Activated CD4-positive, CD25-positive, alpha-beta regulatory T cell treated with anti-CD3 and anti-CD28 coated beads, Interleukin-2, amount 50 U/mL, for 16 hours (primary cell): ENCODE measurements around the gene EYA4.

Source experiments
- DNase-seq: peaks from one replicate; pipeline ENCODE4 v3.0.0-alpha.2; 2020; ENCODE audit warnings: low read depth, low spot score

The EYA4 gene

GRCh38 chr6:133241086-133241900, at the start of gene EYA4:
EYA4 (plus strand) TSS chr6:133241357; CDS start chr6:133274781, 33,424 bp downstream.
- DNase-seq = no peak

GRCh38 chr6:133193396-133193795, 47.8 kb upstream of the EYA4 start:
- no peak for DNase-seq

- DNase-seq = no peak
These were observed 42.4 kb upstream of the EYA4 start for GRCh38 chr6:133198725-133199124.

- DNase-seq = no peak
These were observed 39.9 kb upstream of the EYA4 start for GRCh38 chr6:133201231-133201630.

- DNase-seq = no peak
These were observed 38.4 kb upstream of the EYA4 start for GRCh38 chr6:133202610-133203343.

GRCh38 chr6:133203344-133203697, 37.8 kb upstream of the EYA4 start:
- DNase-seq = no peak

- DNase-seq = no peak
These were observed 35.9 kb upstream of the EYA4 start for GRCh38 chr6:133205304-133205703.

GRCh38 chr6:133206942-133207341, 34.2 kb upstream of the EYA4 start:
- DNase-seq = no peak

GRCh38 chr6:133207754-133208153, 33.4 kb upstream of the EYA4 start:
- no peak for DNase-seq

GRCh38 chr6:133208183-133208755, 32.9 kb upstream of the EYA4 start:
- DNase-seq = no peak

- DNase-seq = no peak
These were observed 26.9 kb upstream of the EYA4 start for GRCh38 chr6:133214267-133214666.

- no peak for DNase-seq
These were observed 22.3 kb upstream of the EYA4 start for GRCh38 chr6:133218852-133219251.

GRCh38 chr6:133223452-133224029, 17.6 kb upstream of the EYA4 start:
- no peak for DNase-seq

- DNase-seq = no peak
These were observed 15.6 kb upstream of the EYA4 start for GRCh38 chr6:133225560-133225959.

- DNase-seq = no peak
These were observed 13.8 kb upstream of the EYA4 start for GRCh38 chr6:133227344-133227743.

GRCh38 chr6:133230052-133230451, 11.1 kb upstream of the EYA4 start:
- DNase-seq = no peak

- DNase-seq = no peak
These were observed 5.9 kb upstream of the EYA4 start for GRCh38 chr6:133235221-133235620.

GRCh38 chr6:133236932-133237331, 4.2 kb upstream of the EYA4 start:
- DNase-seq = no peak

GRCh38 chr6:133240511-133241085, 559 bp upstream of the EYA4 start:
- no peak for DNase-seq

GRCh38 chr6:133241901-133242636, 912 bp downstream of the EYA4 start:
- no peak for DNase-seq
